GM12878 (cell line): ENCODE results near the gene PKLR.

Source experiments
- HDAC2 ChIP-seq: fragments of 200-600 bp; sonication (generic); IDR thresholded peaks from 2 replicates; pipeline ENCODE4 v1.6.1; 2017
- KAT2A ChIP-seq: conservative IDR thresholded peaks from 2 replicates; pipeline ENCODE4 v1.6.1; 2011; ENCODE audit warnings: low read depth, low read length; ENCODE audit not compliant: control insufficient read depth
- POLR2AphosphoS5 ChIP-seq: IDR thresholded peaks from 2 replicates; pipeline ENCODE4 v1.6.1; 2011; ENCODE audit warnings: mild to moderate bottlenecking, low read length, inconsistent platforms
- RAD21 ChIP-seq: IDR thresholded peaks from 2 replicates; pipeline ENCODE4 v1.6.1; 2011; ENCODE audit warnings: mild to moderate bottlenecking, low read depth, low read length, moderate library complexity; ENCODE audit not compliant: insufficient read depth
- ZNF207 ChIP-seq: fragments of 450-650 bp; IDR thresholded peaks from 2 replicates; pipeline ENCODE4 v1.6.1; 2014; ENCODE audit warnings: antibody characterized with exemption, mild to moderate bottlenecking, borderline replicate concordance
- TF ChIP-seq, protein P1 (sequence below): IDR thresholded peaks from 2 replicates; pipeline ENCODE4 v1.6.1; 2011; ENCODE audit warnings: low read depth, mild to moderate bottlenecking, low read length, moderate library complexity, borderline replicate concordance; ENCODE audit errors: extremely low read depth
- TF ChIP-seq, protein P2 (sequence below): fragments of 450-650 bp; IDR thresholded peaks from 2 replicates; pipeline ENCODE4 v1.6.1; 2016; ENCODE audit warnings: mild to moderate bottlenecking
- TF ChIP-seq, protein P3 (sequence below): fragments of 150-350 bp; IDR thresholded peaks from 2 replicates; pipeline ENCODE4 v1.6.1; 2016; ENCODE audit warnings: low read depth, low read length
- TF ChIP-seq, protein P4 (sequence below), 3 experiments: IDR thresholded peaks in 2 of 3; conservative IDR thresholded peaks in 1 of 3; 2 replicates each; pipeline ENCODE4 v1.5.1; 2011; ENCODE audit warnings: low read depth in 3 of 3, low read length in 3 of 3, mild to moderate bottlenecking in 3 of 3, control low read depth in 2 of 3, moderate library complexity in 2 of 3, inconsistent platforms in 1 of 3, mixed read lengths in 1 of 3; ENCODE audit not compliant: control insufficient read depth in 2 of 3, insufficient read depth in 1 of 3; ENCODE audit errors: extremely low read depth in 1 of 3

DNA sequence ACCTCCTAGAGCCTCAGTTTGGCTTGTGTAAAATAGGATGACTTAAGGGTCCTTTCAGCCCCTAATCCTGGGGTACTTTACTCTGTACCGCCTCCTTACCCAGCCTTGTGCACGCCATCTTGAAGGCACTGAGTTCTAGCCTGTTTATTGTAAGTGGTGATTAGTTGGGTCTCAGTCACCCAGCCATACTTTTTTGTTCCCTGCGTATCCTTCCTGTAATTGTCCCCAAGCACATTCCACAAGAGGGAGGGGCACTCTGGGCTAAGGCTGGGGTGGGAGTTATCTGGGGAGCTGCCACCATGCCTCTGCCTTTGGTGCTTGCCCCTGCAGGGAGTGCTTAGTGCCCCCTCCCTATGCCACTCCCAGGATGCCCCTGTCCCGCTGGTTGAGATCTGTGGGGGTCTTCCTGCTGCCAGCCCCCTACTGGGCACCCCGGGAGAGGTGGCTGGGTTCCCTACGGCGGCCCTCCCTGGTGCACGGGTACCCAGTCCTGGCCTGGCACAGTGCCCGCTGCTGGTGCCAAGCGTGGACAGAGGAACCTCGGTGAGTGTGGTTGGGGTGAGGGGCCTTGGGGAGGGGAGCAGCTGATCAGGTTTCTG lies 8.3 kb upstream of the PKLR start:
- TF ChIP-seq KAT2A, result no peak
- TF ChIP-seq POLR2AphosphoS5, result no peak
- TF ChIP-seq, protein P1, sequence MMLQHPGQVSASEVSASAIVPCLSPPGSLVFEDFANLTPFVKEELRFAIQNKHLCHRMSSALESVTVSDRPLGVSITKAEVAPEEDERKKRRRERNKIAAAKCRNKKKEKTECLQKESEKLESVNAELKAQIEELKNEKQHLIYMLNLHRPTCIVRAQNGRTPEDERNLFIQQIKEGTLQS, result no peak
- TF ChIP-seq, protein P2, sequence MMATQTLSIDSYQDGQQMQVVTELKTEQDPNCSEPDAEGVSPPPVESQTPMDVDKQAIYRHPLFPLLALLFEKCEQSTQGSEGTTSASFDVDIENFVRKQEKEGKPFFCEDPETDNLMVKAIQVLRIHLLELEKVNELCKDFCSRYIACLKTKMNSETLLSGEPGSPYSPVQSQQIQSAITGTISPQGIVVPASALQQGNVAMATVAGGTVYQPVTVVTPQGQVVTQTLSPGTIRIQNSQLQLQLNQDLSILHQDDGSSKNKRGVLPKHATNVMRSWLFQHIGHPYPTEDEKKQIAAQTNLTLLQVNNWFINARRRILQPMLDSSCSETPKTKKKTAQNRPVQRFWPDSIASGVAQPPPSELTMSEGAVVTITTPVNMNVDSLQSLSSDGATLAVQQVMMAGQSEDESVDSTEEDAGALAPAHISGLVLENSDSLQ, result no peak
- TF ChIP-seq RAD21, result no peak
- TF ChIP-seq ZNF207, result no peak
- TF ChIP-seq, protein P3, sequence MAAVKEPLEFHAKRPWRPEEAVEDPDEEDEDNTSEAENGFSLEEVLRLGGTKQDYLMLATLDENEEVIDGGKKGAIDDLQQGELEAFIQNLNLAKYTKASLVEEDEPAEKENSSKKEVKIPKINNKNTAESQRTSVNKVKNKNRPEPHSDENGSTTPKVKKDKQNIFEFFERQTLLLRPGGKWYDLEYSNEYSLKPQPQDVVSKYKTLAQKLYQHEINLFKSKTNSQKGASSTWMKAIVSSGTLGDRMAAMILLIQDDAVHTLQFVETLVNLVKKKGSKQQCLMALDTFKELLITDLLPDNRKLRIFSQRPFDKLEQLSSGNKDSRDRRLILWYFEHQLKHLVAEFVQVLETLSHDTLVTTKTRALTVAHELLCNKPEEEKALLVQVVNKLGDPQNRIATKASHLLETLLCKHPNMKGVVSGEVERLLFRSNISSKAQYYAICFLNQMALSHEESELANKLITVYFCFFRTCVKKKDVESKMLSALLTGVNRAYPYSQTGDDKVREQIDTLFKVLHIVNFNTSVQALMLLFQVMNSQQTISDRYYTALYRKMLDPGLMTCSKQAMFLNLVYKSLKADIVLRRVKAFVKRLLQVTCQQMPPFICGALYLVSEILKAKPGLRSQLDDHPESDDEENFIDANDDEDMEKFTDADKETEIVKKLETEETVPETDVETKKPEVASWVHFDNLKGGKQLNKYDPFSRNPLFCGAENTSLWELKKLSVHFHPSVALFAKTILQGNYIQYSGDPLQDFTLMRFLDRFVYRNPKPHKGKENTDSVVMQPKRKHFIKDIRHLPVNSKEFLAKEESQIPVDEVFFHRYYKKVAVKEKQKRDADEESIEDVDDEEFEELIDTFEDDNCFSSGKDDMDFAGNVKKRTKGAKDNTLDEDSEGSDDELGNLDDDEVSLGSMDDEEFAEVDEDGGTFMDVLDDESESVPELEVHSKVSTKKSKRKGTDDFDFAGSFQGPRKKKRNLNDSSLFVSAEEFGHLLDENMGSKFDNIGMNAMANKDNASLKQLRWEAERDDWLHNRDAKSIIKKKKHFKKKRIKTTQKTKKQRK, result no peak
- TF ChIP-seq, protein P4, sequence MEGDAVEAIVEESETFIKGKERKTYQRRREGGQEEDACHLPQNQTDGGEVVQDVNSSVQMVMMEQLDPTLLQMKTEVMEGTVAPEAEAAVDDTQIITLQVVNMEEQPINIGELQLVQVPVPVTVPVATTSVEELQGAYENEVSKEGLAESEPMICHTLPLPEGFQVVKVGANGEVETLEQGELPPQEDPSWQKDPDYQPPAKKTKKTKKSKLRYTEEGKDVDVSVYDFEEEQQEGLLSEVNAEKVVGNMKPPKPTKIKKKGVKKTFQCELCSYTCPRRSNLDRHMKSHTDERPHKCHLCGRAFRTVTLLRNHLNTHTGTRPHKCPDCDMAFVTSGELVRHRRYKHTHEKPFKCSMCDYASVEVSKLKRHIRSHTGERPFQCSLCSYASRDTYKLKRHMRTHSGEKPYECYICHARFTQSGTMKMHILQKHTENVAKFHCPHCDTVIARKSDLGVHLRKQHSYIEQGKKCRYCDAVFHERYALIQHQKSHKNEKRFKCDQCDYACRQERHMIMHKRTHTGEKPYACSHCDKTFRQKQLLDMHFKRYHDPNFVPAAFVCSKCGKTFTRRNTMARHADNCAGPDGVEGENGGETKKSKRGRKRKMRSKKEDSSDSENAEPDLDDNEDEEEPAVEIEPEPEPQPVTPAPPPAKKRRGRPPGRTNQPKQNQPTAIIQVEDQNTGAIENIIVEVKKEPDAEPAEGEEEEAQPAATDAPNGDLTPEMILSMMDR (IDR thresholded peaks at IDR 0.05 in 2 of 3, conservative IDR thresholded peaks at IDR 0.05 in 1 of 3; ENCODE audit: control insufficient read depth in 2 of 3, extremely low read depth in 1 of 3, insufficient read depth in 1 of 3, low read depth in 3 of 3, low read length in 3 of 3), result peak in 1 of 3 experiments; percentile 7; a peak in 1 of 6 replicates
- no peak for TF ChIP-seq HDAC2
